Esophagus squamous epithelium (tissue), 4 donors: ENCODE results near the gene TCERG1.

Source experiments
- CTCF ChIP-seq, 6 experiments: fragments of 450-650 bp in 4 of 6; fragments of 200-600 bp in 2 of 6; sonication (generic) in 2 of 6; IDR thresholded peaks; one replicate each; pipeline ENCODE4 v1.5.1; 2016 to 2019; ENCODE audit warnings: antibody characterized with exemption in 6 of 6, mild to moderate bottlenecking in 4 of 6, moderate library complexity in 4 of 6
- POLR2A ChIP-seq, 4 donors: fragments of 450-650 bp; IDR thresholded peaks; one replicate each; pipeline ENCODE4 v1.6.1; 2017; ENCODE audit warnings: antibody characterized with exemption in 4 of 4, mild to moderate bottlenecking in 4 of 4, moderate library complexity in 3 of 4

GRCh38 chr5:146541958-146542849 lies 95.1 kb downstream of the TCERG1 start:
- TF ChIP-seq POLR2A (IDR thresholded peaks at IDR 0.05): no peak
- TF ChIP-seq CTCF (IDR thresholded peaks at IDR 0.05): peak; percentile 51 to 91 (median 80)
